ENCODE measurements around the gene COL4A2.

The COL4A2 gene

DNA sequence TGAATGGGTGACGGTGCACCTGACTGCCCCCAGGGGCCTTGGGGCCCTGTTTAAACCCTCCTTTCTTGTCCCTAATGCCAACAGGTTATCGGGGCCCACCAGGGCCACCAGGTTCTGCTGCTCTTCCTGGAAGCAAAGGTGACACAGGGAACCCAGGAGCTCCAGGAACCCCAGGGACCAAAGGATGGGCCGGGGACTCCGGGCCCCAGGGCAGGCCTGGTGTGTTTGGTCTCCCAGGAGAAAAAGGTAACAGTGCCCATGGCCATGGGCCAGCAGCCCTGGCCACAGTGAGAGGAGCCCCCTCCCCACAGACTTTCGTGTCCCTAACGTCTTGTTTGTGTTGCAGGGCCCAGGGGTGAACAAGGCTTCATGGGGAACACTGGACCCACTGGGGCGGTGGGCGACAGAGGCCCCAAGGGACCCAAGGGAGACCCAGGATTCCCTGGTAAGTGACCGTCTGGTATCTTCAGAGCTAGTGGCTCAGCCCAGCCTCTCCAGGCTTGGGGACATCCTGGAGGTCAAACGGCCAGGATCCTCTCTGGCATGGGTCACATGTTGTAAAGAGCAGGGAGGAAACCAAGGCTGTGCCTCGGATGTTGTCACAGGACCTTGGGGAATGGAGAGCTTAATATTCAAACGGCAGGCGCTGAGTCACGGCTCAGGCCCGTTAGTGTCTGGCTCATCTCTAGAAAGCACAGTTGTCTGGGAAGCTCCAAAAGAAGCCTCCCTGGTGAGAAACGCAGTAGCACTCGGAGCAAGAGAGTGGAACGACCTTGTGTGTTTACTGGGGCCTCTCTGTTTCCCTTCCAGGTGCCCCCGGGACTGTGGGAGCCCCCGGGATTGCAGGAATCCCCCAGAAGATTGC, 196.2 kb downstream of the COL4A2 start:
- H3F3A ChIP-seq (ENCODE audit: insufficient read depth, low read length), result no peaks in the 10 kb centered on the region
- H3K4me3 ChIP-seq (ENCODE audit: low read length), result no peak overlapping the region
- H2AFZ ChIP-seq (ENCODE audit: low read length), result no peak overlapping the region
- H3K27ac ChIP-seq (ENCODE audit: low read length), result no peak overlapping the region
- no peaks in the 10 kb centered on the region for H3K27me3 ChIP-seq (replicated peaks; ENCODE audit: insufficient read depth, low read length)
- no peak overlapping the region for H3K4me2 ChIP-seq (ENCODE audit: low read depth, low read length)
- H3K9ac ChIP-seq (ENCODE audit: low read length), result no peak overlapping the region
- no peaks in the 10 kb centered on the region for H3K79me2 ChIP-seq (ENCODE audit: low read length)
- H3K4me1 ChIP-seq (ENCODE audit: low read length), result no peaks in the 10 kb centered on the region
- no peaks in the 10 kb centered on the region for H3K9me2 ChIP-seq (replicated peaks; ENCODE audit: insufficient read depth, low read length)
- H3K36me3 ChIP-seq (replicated peaks; ENCODE audit: insufficient read depth, low read length), result no peaks in the 10 kb centered on the region
- no peaks in the 10 kb centered on the region for H4K20me1 ChIP-seq (ENCODE audit: insufficient read depth, low read length)
- no peak for DNase-seq
- no peaks in the 10 kb centered on the region for H3K9me3 ChIP-seq (replicated peaks; ENCODE audit: insufficient read depth, low read length)
- no peak for TF ChIP-seq EZH2 (optimal IDR thresholded peaks at IDR 0.05; ENCODE audit: low read depth, low read length)
- TF ChIP-seq, protein P1, sequence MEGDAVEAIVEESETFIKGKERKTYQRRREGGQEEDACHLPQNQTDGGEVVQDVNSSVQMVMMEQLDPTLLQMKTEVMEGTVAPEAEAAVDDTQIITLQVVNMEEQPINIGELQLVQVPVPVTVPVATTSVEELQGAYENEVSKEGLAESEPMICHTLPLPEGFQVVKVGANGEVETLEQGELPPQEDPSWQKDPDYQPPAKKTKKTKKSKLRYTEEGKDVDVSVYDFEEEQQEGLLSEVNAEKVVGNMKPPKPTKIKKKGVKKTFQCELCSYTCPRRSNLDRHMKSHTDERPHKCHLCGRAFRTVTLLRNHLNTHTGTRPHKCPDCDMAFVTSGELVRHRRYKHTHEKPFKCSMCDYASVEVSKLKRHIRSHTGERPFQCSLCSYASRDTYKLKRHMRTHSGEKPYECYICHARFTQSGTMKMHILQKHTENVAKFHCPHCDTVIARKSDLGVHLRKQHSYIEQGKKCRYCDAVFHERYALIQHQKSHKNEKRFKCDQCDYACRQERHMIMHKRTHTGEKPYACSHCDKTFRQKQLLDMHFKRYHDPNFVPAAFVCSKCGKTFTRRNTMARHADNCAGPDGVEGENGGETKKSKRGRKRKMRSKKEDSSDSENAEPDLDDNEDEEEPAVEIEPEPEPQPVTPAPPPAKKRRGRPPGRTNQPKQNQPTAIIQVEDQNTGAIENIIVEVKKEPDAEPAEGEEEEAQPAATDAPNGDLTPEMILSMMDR (IDR thresholded peaks at IDR 0.05; ENCODE audit: low read length), result no peak
- TF ChIP-seq EZH2phosphoT487 (IDR thresholded peaks at IDR 0.05; ENCODE audit: low read length), result no peak

DNA sequence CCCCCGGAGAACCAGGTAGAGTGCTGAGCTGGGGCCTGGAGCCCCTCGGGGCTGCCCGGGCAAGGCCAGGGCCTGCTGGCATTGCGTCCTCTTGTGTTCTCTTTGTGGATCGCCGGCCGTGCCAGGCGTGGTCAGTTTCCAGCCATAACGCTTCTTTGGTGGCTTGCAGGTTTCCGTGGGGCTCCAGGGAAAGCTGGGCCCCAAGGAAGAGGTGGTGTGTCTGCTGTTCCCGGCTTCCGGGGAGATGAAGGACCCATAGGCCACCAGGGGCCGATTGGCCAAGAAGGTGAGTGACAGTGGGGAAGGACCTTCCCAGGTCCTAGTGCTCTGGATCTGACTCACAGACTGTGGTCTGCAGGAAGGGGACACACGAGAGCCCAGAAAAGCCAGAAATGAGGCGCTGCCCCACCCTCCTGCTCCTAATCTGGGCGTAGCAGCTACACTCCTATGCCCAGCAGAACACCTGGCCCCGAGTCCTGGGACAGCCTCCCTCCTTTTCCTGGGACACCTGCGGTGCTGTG, 197.0 kb downstream of the COL4A2 start:
- Histone ChIP-seq H3K79me2 (ENCODE audit: low read length) (no peaks in the 10 kb centered on the region), H4K20me1 (ENCODE audit: insufficient read depth, low read length) (no peaks in the 10 kb centered on the region), H3K27me3 (replicated peaks; ENCODE audit: insufficient read depth, low read length) (no peaks in the 10 kb centered on the region), H3K4me2 (ENCODE audit: low read depth, low read length) (no peak overlapping the region), H3K4me3 (ENCODE audit: low read length) (no peak overlapping the region), H3K9me3 (replicated peaks; ENCODE audit: insufficient read depth, low read length) (no peaks in the 10 kb centered on the region), H3K36me3 (replicated peaks; ENCODE audit: insufficient read depth, low read length) (no peaks in the 10 kb centered on the region), H3F3A (ENCODE audit: insufficient read depth, low read length) (no peaks in the 10 kb centered on the region), H3K27ac (ENCODE audit: low read length) (no peak overlapping the region), H2AFZ (ENCODE audit: low read length) (no peak overlapping the region), H3K9me2 (replicated peaks; ENCODE audit: insufficient read depth, low read length) (no peaks in the 10 kb centered on the region), H3K4me1 (ENCODE audit: low read length) (no peaks in the 10 kb centered on the region), H3K9ac (ENCODE audit: low read length) (no peak overlapping the region)
- TF ChIP-seq EZH2phosphoT487 (IDR thresholded peaks at IDR 0.05; ENCODE audit: low read length), result no peak
- TF ChIP-seq EZH2 (optimal IDR thresholded peaks at IDR 0.05; ENCODE audit: low read depth, low read length), result no peak
- TF ChIP-seq, protein P1 (IDR thresholded peaks at IDR 0.05; ENCODE audit: low read length), result no peak
- DNase-seq, result no peak

DNA sequence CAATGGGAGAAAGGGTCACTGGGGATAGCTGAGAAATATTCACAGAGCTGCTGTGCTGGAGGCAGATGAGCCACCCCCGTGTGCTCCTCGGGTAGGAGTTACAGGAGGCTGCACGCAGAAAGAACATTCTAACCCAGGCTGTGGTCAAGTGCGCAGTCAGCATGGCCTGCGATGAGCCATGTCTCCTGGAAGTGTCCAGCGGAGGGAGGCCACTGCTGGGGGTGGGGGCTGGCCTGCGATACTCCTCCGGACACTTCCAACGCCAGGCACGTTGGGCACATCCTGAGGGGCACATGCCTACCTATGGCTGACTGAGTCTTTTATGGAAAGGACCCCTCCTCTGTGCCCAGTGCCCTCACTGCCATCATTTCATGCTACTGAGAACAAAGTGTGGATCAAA, 198.5 kb downstream of the COL4A2 start:
- TF ChIP-seq EZH2 (optimal IDR thresholded peaks at IDR 0.05; ENCODE audit: low read depth, low read length), result no peak
- TF ChIP-seq EZH2phosphoT487 (IDR thresholded peaks at IDR 0.05; ENCODE audit: low read length), result no peak
- TF ChIP-seq, protein P1 (IDR thresholded peaks at IDR 0.05; ENCODE audit: low read length), result no peak
- H3K27ac ChIP-seq (ENCODE audit: low read length), result no peak overlapping the region
- H3K4me2 ChIP-seq (ENCODE audit: low read depth, low read length), result no peak overlapping the region
- H3K9me3 ChIP-seq (replicated peaks; ENCODE audit: insufficient read depth, low read length), result no peaks in the 10 kb centered on the region
- H2AFZ ChIP-seq (ENCODE audit: low read length), result no peak overlapping the region
- H3K4me1 ChIP-seq (ENCODE audit: low read length), result no peaks in the 10 kb centered on the region
- H3F3A ChIP-seq (ENCODE audit: insufficient read depth, low read length), result no peaks in the 10 kb centered on the region
- H3K9me2 ChIP-seq (replicated peaks; ENCODE audit: insufficient read depth, low read length), result no peaks in the 10 kb centered on the region
- no peak overlapping the region for H3K9ac ChIP-seq (ENCODE audit: low read length)
- no peak for DNase-seq
- H4K20me1 ChIP-seq (ENCODE audit: insufficient read depth, low read length), result no peaks in the 10 kb centered on the region
- no peaks in the 10 kb centered on the region for H3K27me3 ChIP-seq (replicated peaks; ENCODE audit: insufficient read depth, low read length)
- no peak overlapping the region for H3K4me3 ChIP-seq (ENCODE audit: low read length)
- H3K36me3 ChIP-seq (replicated peaks; ENCODE audit: insufficient read depth, low read length), result no peaks in the 10 kb centered on the region
- H3K79me2 ChIP-seq (ENCODE audit: low read length), result no peaks in the 10 kb centered on the region

Data from MM.1S (cell line).